Gastrocnemius medialis (tissue), 4 donors: Measurements from ENCODE around the gene RANBP17. TPM values are rescaled to one million over a fixed set of nuclear protein-coding genes. Genes with fewer than 3 reads are reported as not detected.
A peak's percentile ranks its signal among the peaks of the same experiment; 100 is the strongest.

ENCODE experiments used
- ATAC-seq, 2 donors: fragments of 150-250 bp; one replicate each; pipeline ENCODE4 v1.9.1; 2016
- DNase-seq, 2 donors: peaks; one replicate each; pipeline ENCODE4 v3.0.0-alpha.2; 2019
- H3K27ac ChIP-seq, 4 donors: fragments of 200-600 bp; sonication (generic); 1 replicate in 1 of 4; 2 replicates in 3 of 4; pipeline ENCODE4 v1.5.1; 2016 to 2018; ENCODE audit warnings: mild to moderate bottlenecking in 2 of 4, moderate library complexity in 1 of 4
- H3K27me3 ChIP-seq, 3 donors: fragments of 200-600 bp; sonication (generic) in 2 of 3; 1 replicate in 1 of 3; 2 replicates in 2 of 3; pipeline versions ENCODE4 v1.5.1 to v1.6.0; 2016 to 2019; ENCODE audit warnings: mild to moderate bottlenecking in 1 of 3, moderate library complexity in 1 of 3
- H3K36me3 ChIP-seq, 2 donors: fragments of 200-600 bp; sonication (generic) in 1 of 2; one replicate each; pipeline ENCODE4 v1.5.1; 2017 to 2018
- H3K4me1 ChIP-seq, 2 donors: fragments of 200-600 bp; sonication (generic) in 1 of 2; one replicate each; pipeline ENCODE4 v1.5.1; 2016 to 2017; ENCODE audit warnings: mild to moderate bottlenecking in 2 of 2
- H3K4me3 ChIP-seq, 4 donors: fragments of 200-600 bp; sonication (generic) in 3 of 4; 1 replicate in 1 of 4; 2 replicates in 3 of 4; pipeline ENCODE4 v1.5.1; 2016 to 2019; ENCODE audit warnings: mild to moderate bottlenecking in 2 of 4
- H3K9me3 ChIP-seq, 3 donors: fragments of 200-600 bp; sonication (generic) in 2 of 3; 1 replicate in 1 of 3; 2 replicates in 2 of 3; pipeline ENCODE4 v1.5.1; 2016 to 2019
- POLR2A ChIP-seq, 2 donors: fragments of 450-650 bp; IDR thresholded peaks; one replicate each; pipeline ENCODE4 v1.6.1; 2017; ENCODE audit warnings: antibody characterized with exemption in 2 of 2, mild to moderate bottlenecking in 2 of 2, moderate library complexity in 2 of 2
- in situ Hi-C, 4 donors: fragments of 200-750 bp; cut with MboI; loops; one replicate each; pipeline versions ENCODE4 v1.15.0 to v1.8.0; 2017; ENCODE audit warnings: low sequenced_read_pairs in 4 of 4
- intact Hi-C: fragments of 100-400 bp; cut with DNase I; formaldehyde crosslinking; loops from one replicate; pipeline ENCODE4 v1.15.1; 2023; ENCODE audit warnings: low total_unique reads
- total RNA-seq, 4 donors: library from RNA; depleted of rRNA; stranded (reverse); fragments of >200 nt; gene quantifications; one replicate each; pipeline versions ENCODE4 v1.1.0 to v1.2.3, GENCODE V29; 2016
- TF ChIP-seq, protein P1 (sequence below), 5 experiments: fragments of 450-650 bp in 3 of 5; fragments of 200-600 bp in 2 of 5; sonication (generic) in 2 of 5; IDR thresholded peaks in 4 of 5; conservative IDR thresholded peaks in 1 of 5; 1 replicate in 4 of 5; 2 replicates in 1 of 5; pipeline ENCODE4 v1.5.1; 2016 to 2019; ENCODE audit warnings: antibody characterized with exemption in 5 of 5, mild to moderate bottlenecking in 3 of 5, moderate library complexity in 3 of 5

RANBP17 gene
- total RNA-seq, 4 donors from 2014 or later, result 1.1 to 3.2 TPM; not detected in 2

GRCh38 chr5:170860818-170861666 is 776 bp upstream of the RANBP17 start:
- H3K27me3 ChIP-seq, result peaks cover 0 to 8% (median 3%) of the 10 kb centered on the region in 3 donors
- H3K9me3 ChIP-seq, result peaks cover 0 to 9% (median 0%) of the 10 kb centered on the region in 3 donors
- intact Hi-C loops (no loop called here), in situ Hi-C loops (no loop called here)
- TF ChIP-seq, protein P1, sequence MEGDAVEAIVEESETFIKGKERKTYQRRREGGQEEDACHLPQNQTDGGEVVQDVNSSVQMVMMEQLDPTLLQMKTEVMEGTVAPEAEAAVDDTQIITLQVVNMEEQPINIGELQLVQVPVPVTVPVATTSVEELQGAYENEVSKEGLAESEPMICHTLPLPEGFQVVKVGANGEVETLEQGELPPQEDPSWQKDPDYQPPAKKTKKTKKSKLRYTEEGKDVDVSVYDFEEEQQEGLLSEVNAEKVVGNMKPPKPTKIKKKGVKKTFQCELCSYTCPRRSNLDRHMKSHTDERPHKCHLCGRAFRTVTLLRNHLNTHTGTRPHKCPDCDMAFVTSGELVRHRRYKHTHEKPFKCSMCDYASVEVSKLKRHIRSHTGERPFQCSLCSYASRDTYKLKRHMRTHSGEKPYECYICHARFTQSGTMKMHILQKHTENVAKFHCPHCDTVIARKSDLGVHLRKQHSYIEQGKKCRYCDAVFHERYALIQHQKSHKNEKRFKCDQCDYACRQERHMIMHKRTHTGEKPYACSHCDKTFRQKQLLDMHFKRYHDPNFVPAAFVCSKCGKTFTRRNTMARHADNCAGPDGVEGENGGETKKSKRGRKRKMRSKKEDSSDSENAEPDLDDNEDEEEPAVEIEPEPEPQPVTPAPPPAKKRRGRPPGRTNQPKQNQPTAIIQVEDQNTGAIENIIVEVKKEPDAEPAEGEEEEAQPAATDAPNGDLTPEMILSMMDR (IDR thresholded peaks at IDR 0.05 in 4 of 5, conservative IDR thresholded peaks at IDR 0.05 in 1 of 5), result no peak
- TF ChIP-seq POLR2A (IDR thresholded peaks at IDR 0.05), result no peak
- ATAC-seq (no peak), DNase-seq (no peak)
- no peaks in the 10 kb centered on the region for H3K36me3 ChIP-seq
- no peak overlapping the region for H3K27ac ChIP-seq
- no peak overlapping the region for H3K4me3 ChIP-seq
- H3K4me1 ChIP-seq, result no peaks in the 10 kb centered on the region

DNA sequence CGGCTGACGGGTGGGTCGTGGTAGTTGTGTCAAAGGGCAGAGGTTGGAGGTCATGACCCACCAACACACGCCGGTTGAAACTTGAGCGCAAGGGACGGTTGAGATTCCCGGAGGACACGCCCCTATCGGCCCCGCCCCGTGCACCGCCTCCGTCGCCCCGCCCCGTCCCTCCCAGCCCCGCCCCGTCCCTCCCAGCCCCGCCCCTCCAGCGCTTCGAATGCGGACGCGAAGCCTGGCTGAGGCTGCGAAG is 226 bp upstream of the RANBP17 start:
- Histone ChIP-seq H3K4me3 (peak overlapping the region; percentile 52 to 57 (median 54)), H3K4me1 (no peaks in the 10 kb centered on the region), H3K36me3 (no peaks in the 10 kb centered on the region), H3K27me3 (peaks cover 0 to 8% (median 3%) of the 10 kb centered on the region in 3 donors), H3K27ac (no peak overlapping the region), H3K9me3 (peaks cover 0 to 9% (median 0%) of the 10 kb centered on the region in 3 donors)
- intact Hi-C loops, result no loop called here
- no peak for DNase-seq
- ATAC-seq, result no peak
- TF ChIP-seq POLR2A (IDR thresholded peaks at IDR 0.05), result no peak
- TF ChIP-seq, protein P1 (IDR thresholded peaks at IDR 0.05 in 4 of 5, conservative IDR thresholded peaks at IDR 0.05 in 1 of 5), result no peak
- in situ Hi-C loops, result no loop called here

- Histone ChIP-seq H3K4me3 (no peak overlapping the region), H3K9me3 (peaks cover 0 to 9% (median 0%) of the 10 kb centered on the region in 3 donors), H3K36me3 (no peaks in the 10 kb centered on the region), H3K27ac (no peak overlapping the region), H3K4me1 (no peaks in the 10 kb centered on the region), H3K27me3 (peaks cover 0 to 8% (median 3%) of the 10 kb centered on the region in 3 donors)
- intact Hi-C loops (no loop called here), in situ Hi-C loops (no loop called here)
- TF ChIP-seq, protein P1 (IDR thresholded peaks at IDR 0.05 in 4 of 5, conservative IDR thresholded peaks at IDR 0.05 in 1 of 5), result no peak
- no peak for TF ChIP-seq POLR2A (IDR thresholded peaks at IDR 0.05)
- DNase-seq (no peak), ATAC-seq (no peak)
Measured at GRCh38 chr5:170863646-170864045, 1.8 kb downstream of the RANBP17 start.

GRCh38 chr5:170865622-170866021 is 3.8 kb downstream of the RANBP17 start:
- intact Hi-C loops, result no loop called here
- H3K4me3 ChIP-seq, result no peak overlapping the region
- DNase-seq (no peak), ATAC-seq (no peak)
- in situ Hi-C loops, result no loop called here
- H3K4me1 ChIP-seq, result no peaks in the 10 kb centered on the region
- H3K27ac ChIP-seq, result no peak overlapping the region
- peaks cover 0 to 8% (median 3%) of the 10 kb centered on the region in 3 donors for H3K27me3 ChIP-seq
- H3K9me3 ChIP-seq, result peaks cover 0 to 6% (median 0%) of the 10 kb centered on the region in 3 donors
- TF ChIP-seq, protein P1 (IDR thresholded peaks at IDR 0.05 in 4 of 5, conservative IDR thresholded peaks at IDR 0.05 in 1 of 5), result no peak
- TF ChIP-seq POLR2A (IDR thresholded peaks at IDR 0.05), result no peak
- H3K36me3 ChIP-seq, result no peaks in the 10 kb centered on the region
